Right renal cortex interstitium (tissue), 3 donors: Measurements from ENCODE around the gene CNTNAP2. TPM values are rescaled to one million over a fixed set of nuclear protein-coding genes. Genes with fewer than 3 reads are reported as not detected.

Experiments
- DNase-seq, 3 donors: peaks; one replicate each; pipeline ENCODE4 v3.0.0-alpha.2; 2013; ENCODE audit warnings: low read depth in 3 of 3, low spot score in 2 of 3
- polyA plus RNA-seq, 3 donors: library from polyadenylated mRNA; unstranded; fragments of 120-200 nt; gene quantifications; one replicate each; pipeline ENCODE4 v1.2.1, GENCODE V29; 2013; ENCODE audit not compliant: insufficient read length in 3 of 3

Gene CNTNAP2
- polyA plus RNA-seq, 3 donors, result 21.2 to 29.0 (median 25.8) TPM

DNA sequence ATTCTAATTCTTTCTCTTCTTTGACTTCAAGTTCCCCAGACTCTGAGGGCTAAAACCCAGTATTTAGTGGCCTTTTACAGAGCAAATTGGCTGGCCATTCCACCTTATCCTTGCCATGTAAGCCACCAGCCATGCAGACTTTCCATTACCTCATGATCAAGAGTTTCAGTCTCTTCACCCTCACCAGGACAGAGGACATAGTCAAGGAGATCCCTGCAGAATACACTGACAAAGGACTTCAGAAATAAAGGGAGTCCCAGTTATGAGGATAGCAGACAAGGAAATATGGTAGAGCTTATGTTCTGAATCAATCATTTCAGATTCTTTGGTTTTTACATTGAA is 1393.6 kb downstream of the CNTNAP2 start:
- DNase-seq, result no peak

DNA sequence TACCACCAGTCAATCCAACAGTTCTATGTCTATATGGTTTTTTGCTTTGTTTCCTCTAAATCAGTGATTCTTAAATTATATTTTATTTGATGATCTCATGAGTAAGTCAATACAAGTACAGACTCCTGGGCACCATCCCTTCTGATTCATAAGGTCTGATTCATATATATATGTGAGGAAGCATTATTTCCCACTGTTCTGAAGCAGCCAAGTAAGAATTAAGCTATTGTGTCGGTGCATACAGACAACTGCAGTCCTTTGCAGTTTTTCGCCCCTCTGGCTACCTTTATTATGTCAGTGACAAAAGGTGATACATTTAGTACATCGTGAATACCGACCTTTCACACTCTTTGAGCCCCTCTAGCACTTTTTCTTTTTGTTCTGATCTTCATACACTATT is 1394.3 kb downstream of the CNTNAP2 start:
- no peak for DNase-seq

DNA sequence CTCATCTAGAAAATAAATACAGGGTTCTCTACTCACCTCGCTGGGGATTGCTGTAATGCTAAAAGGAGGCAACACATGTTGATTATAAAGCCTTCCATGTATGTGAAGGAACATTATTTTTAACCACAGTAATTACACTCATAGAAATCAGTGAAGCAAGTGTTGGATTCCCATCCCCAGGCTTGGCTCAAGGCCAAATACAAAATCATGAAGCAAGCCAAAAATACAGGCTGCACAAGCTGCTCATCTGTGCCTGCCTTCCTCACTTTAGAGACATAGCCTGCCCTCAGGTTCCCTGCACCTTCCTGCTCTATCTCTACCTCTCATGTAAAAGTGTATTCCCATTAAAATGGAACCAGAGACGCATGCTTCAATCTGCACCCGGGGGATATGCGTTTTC is 1396.8 kb downstream of the CNTNAP2 start:
- no peak for DNase-seq

DNA sequence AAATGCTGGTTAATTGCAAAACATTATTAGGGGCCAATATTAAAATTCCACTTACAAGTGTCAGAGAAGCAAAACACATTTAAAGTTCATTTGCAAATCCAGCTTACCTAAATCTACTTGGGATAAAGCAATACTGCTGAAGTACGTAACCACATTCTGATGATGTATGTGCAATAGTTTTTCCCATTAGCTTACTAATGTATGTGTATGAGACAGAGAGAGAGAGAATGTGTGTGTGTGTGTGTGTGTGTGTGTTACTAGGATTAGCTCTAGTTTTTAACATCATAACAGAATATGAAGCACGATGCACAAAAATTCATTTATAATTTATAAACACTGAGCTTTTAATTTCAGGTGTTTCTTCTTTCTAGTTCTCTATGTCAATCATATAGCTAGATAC is 1399.8 kb downstream of the CNTNAP2 start:
- DNase-seq, result no peak

DNA sequence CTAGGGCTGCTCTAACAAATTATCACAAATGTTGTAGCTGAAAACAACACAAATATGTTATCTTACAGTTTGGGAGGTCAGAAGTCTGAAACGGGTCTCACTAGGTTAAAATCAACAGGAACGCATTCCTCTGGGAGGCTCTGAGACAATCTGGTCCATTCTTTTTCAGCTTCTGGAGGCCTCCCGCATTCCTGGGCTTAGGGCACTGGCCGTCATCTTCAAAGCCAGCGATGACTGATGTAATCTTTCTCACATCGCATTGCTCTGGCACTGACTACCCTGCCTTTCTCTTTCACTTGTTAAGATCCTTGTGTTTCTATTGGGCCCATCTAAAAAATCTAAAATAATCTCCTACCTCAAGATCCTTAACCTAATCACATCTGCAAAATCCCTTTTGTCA is 1402.5 kb downstream of the CNTNAP2 start:
- no peak for DNase-seq

DNA sequence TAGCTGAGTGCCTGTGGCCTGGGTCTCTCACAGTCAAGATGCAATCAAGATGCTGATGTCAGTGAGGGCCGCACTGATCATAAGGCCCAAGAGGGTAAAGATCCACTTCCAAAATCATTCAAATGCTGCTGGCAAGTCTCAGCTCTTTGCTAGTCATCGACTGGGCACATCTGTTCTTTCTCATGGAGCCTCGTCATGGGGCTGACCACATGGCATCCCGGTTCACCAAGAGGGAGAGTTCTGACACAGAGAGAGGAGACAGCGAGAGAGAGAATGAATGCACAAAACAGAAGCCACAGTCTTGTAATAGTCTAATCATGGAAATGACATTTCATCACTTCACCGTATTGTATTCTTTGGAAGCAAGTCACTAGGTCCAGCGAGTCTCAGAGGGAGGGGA is 1406.5 kb downstream of the CNTNAP2 start:
- DNase-seq, result no peak

DNA sequence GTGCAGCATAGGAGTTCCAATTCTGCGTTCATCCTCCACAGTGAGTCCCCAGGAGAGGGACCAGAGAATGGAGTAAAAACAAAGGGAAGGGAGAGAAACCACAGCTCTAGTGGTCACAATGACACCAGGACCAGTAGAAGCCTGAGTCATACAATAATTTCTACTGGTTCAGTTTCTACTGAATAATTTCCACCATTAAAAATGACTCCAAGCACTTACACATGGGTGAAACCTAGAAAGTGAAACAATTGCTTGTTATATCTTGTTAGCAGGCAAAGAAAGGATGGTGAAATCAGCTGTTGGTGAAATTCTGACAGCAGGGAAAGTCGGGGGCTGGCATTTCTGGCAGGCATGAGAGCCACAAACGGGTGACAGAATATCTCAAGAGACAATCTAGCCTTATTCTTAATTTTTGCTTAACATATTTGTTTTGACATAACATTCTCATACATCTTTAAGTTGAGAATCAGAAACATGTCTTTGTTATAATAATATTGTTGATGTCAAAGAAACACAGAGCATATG is 1408.2 kb downstream of the CNTNAP2 start:
- DNase-seq, result no peak

DNA sequence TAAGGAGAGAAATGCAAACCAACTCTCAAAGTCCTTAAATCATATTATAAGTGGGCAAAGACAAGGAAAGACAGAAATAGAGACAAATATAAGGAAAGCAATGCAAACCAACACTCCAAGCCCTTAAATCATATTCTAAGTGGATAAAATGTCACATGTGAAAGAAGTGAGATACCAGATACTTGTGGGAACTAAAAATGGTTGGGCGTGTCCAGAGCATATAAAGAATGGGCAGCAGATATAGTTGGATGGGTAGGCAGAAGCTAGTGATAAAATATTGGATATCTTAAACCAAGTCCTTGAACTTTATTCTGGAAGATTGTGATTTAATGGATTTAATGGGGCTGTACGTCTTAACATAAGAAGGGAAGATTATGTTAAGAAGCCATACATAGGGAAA is 1408.7 kb downstream of the CNTNAP2 start:
- no peak for DNase-seq

DNA sequence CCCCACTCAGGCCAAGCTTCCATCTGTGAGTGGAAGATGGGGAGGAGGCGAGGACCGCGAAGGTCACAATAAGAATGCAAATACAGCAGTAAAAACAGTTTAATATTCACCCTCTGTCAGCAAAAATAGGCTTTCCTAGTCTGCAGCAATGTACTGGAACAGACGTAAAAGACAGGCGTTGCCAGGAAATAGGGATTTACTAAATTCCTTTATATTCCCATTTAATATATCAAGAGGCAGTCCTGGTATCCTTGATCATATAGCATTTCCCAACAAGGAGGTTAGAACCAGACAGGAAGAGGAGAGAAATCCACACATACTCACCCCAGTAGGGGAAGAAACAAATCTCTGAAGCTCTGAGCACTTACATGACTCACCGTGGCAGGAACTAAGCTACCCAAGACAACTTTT is 1419.1 kb downstream of the CNTNAP2 start:
- no peak for DNase-seq

DNA sequence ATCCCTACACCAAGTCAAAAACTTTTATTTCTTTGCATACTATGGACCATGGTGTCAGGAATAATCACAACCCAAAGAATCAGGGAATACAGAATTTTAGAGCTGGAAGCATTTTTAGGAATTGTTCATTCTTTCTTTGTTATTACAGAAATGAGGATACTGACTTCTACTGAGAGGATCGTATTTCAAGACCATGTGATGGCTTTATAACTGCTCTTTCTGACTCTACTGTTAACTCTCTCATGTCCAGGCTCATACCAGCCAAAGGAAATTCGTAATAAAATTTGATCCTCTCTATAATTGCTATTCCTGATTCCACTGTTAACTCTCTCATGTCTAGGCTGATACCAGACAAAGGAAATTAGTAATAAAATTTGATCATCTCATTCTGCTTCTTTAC is 1423.1 kb downstream of the CNTNAP2 start:
- DNase-seq, result no peak

DNA sequence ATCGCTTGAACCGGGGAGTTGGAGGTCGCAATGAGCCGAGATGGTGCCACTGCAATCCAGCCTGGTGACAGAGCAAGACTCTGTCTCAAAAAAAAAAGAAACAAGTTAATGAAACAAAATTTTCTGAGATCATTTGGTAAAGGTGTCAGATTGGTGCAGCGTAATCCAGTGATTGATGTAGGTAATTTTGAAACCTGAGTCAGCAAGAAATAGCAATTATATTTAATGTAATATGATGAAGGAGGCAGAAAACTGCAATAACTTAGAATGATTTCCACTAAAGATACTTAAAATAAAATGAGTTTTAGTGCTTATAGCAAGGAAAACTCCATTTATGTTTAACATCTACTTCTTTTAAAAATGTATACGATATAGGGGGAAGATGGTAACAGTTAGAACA is 1424.1 kb downstream of the CNTNAP2 start:
- DNase-seq, result no peak

DNA sequence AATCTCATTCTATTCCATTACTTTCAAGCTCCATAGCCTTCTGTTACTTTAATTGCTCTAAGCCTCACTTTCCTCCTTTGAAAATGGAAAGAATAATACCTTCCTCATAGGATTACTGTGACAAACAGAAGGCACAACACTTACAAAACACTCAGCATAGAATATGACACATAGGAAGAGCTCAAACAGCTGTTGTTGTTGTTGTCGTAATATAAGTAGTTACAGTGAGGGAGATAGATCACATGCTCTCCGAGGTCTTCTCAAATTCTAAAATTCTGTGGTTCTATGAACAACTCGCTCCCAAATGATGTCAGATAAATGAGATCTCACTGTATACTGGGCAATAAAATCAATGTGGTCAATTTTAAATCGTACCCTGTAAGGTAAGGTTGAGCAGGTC is 1424.7 kb downstream of the CNTNAP2 start:
- DNase-seq, result no peak

DNA sequence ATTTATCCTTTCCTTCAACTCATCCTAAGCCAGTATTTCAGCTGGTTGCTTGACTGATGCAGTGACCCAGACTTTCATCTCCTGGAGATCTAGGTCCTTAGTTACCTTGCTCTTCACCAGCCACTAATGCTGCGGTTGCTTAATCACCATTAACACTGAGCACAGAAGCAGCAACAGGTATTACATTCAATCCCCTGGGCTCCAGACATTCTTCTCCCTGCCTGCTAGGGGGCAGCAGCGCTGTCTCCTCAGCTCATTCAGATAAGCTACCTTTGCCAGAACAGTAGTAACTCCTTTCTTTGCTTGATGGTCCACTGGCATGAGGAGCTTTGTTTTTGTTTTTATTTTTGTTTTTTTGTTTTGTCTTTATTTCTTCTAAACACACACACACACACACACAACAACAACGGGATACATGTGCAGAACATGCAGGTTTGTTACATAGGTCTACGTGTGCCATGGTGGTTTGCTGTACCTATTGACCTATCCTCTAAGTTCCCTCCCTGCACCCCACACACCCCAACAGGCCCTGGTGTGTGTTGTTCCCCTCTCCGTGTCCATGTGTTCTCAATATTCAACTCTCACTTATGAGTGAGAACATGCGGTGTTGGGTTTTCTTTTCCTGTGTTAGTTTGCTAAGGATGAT is 1430.8 kb downstream of the CNTNAP2 start:
- no peak for DNase-seq

DNA sequence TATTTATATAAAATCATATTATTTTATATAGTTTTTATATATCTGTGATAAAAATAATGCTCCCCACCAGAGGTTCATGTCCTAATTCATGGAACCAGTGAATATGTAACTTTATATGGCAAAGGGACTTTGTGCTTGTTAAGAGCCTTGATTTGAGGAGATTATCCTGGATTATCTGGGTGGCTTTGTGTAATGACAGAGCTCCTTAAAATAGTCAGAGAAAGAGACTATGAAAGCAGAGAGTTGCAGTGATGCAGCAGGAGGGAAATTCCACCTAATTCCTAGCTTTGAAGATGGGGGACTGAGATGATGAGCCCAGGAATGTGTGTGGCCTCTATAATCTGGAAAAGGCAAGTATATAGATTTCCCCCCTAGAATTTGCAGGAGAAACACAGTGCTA is 1439.7 kb downstream of the CNTNAP2 start:
- no peak for DNase-seq

DNA sequence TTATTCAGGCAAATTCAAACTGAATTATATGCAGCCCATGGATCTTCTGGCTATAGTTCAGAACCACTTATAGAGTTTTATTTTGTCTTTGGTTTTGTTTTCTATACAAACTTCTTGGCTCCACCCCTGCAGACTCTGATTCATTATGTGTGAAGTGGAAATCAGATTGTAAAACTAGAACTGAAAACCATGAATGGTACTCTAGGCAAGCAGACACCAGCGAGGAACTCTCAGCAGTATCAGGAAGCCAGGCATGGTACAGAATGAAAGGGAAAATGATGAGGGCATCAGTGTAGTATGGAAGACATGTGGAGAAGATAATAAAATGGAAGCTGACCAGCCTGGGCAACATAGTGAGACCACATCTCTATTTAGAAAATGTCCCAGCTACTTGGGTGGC is 1447.1 kb downstream of the CNTNAP2 start:
- DNase-seq, result no peak

DNA sequence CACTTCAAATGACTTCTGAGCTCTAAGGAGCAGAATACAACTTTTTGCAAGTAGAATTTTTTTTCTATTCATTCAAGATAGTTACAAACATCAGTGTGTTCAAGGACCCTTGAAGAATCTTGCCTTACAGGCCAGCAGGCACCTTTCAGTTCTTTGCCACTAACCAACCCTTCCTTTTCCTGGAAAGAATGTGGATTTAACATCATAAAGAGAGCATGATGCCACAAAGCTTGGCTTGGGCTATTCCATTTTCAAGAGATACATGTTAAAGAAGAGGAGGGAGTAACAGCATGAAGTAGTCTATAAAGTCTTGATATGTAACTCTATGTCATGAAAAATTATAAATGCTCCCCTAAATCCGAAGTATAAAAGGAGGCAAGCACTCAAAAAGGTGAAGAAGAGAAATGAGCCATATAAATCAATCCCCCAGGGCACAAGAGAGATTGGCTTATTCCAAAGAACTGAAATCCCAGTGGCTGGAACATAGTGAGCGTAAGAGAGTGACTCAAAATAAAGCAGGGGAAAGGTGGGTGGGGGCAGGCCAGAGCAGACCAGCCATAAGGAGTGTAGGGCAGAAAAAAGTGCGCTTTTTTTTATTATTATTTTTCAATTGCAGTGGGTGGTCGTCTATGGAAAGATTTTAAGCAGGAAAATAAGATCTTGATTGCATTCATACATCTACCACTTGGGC is 1448.3 kb downstream of the CNTNAP2 start:
- no peak for DNase-seq

DNA sequence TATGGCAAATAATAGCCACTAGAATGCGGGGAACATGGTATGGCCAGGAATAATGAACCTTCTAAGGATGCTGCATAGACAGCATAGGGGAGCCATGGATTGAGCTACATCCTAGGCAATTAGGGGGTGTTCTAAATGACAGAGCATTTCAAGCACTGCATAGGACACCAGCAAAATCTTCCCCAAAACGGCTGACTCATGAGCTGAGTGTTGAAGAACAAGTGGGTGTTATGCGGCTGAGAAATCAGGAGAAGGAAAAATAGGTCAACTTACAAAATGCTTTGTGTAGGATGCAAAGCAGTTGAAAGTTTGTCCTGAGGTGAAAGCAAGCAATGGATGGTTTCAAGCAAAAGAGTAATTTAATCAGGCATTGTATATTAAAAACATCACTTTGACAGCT is 1450.4 kb downstream of the CNTNAP2 start:
- no peak for DNase-seq

DNA sequence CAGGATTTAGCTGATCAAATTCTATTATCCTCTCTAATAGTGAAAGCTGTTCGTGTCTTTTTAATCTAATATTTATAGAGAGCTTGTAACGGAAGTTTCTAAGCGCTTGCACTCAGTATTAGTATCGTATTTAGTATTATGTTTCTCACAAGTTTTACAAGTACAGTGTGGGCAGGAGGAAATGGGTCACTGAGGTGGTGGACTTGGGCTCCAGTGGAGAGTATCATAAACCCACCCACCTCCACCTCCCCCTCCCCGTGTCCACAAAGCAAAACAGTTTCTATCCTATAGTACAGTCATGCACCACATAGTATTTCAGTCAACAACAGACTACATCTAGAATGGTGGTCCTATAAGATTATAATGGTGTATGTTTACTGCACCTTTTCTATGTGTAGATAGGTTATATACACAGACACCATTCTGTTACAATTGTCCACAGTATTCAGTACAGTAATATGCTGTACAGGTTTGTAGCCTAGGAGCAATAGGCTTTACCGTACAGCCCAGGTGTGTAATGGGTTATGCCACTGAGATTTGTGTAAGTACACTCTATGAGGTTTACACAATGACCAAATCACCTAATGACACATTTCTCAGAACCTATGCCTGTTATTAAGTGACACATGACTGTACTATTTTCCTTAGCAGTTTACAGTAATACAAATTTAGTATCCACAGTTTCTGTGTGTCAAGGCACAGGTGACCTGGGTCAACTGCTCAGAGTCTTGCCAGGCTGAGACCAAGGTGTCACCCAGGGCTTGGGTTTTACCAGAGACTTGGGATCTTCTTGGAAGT is 1452.7 kb downstream of the CNTNAP2 start:
- no peak for DNase-seq

DNA sequence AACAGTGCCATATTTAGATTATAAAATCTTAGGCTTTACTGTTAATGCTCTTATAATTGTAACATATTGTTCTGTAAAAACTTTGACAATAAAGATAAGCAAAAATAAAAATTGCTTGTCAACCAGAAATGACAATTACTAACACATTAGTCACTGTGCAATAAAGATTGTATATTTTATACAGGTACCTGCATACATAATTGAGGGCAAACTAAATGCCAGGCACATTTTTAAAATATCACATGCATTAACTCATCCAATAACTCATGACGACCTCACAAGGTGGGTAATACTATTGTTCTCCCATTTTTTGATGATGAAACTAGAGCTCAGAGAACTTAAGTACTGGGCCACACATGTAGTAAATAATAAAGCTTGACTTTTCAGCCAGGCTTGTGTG is 1453.8 kb downstream of the CNTNAP2 start:
- DNase-seq, result no peak

DNA sequence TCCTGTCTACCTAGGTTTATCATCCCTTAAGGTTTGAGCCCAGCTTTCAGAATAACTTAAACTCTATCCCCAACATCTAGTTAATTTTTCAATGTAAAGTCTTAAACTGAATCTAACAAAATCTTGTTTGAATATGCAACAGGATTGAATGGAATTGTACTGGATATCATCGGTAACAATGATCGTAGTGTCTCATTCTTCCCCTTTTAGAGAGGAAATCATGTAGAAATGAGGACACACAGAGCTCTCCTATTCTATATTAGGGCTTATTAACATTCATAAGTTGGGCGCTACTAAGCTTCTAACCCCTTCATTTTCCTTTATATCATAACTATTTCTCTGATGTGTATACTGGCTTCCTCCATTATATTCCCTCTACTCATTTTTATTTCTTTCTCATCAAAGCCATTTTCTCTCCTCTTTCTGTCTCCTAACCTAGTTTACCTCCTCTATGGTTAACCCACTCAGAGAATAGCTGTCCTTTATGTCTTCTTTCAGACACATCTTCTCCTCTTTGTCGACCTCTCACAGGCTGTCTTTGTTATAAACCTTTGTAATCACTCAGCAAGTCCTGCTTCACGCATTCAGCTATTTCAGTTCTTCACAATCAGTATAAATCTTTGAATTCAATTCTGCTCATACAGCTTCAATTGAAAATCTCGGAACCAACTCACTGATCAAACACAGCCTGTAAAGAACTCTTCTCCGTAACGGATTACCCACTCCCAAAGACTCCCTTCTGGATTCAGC is 1455.0 kb downstream of the CNTNAP2 start:
- no peak for DNase-seq

DNA sequence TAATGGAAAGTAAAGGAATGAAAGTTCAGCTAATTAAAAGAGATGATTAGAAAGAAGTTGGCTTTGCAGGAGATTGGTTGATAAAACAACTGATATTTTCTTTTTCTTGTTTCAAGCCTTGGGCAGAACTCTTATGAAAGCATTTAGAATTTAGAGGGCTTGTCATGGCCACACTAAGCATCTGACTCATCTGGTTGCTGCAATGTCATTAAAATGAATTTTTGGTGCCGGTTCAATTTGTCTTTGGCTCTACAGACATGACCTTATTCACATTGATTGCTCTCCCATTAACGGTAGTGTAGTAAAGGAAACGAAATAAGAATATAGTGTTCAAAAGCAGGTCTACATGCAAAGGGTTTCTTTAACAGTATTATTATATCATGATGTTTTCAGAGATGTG is 1461.6 kb downstream of the CNTNAP2 start:
- no peak for DNase-seq
